Activated gamma-delta T cell treated with Interleukin-2 at 50 U/mL for 16 hours (primary cell): ENCODE results near the gene THADA.
"Not testable (repeated sequence)": the region's sequence is repeated elsewhere in the genome, so short reads cannot be mapped to it uniquely, and the experiment has no call there.

ENCODE experiments used
- DNase-seq: peaks from one replicate; pipeline ENCODE4 v3.0.0-alpha.2; 2020

Gene THADA

GRCh38 chr2:43405829-43406228 lies 190.0 kb downstream of the THADA start:
- no peak for DNase-seq

GRCh38 chr2:43402452-43402937 lies 193.3 kb downstream of the THADA start:
- no peak for DNase-seq

GRCh38 chr2:43402002-43402401 lies 193.8 kb downstream of the THADA start:
- DNase-seq = no peak

- no peak for DNase-seq
Observed at GRCh38 chr2:43400508-43400907, 195.3 kb downstream of the THADA start.

GRCh38 chr2:43399515-43400264 lies 196.1 kb downstream of the THADA start:
- no peak for DNase-seq

- no peak for DNase-seq
Observed at GRCh38 chr2:43399098-43399497, 196.7 kb downstream of the THADA start.

- DNase-seq = no peak
Observed at GRCh38 chr2:43397821-43398220, 198.0 kb downstream of the THADA start.

GRCh38 chr2:43397411-43397810 lies 198.4 kb downstream of the THADA start:
- DNase-seq = no peak

GRCh38 chr2:43396344-43396743 lies 199.5 kb downstream of the THADA start:
- DNase-seq = not testable (repeated sequence)

GRCh38 chr2:43393918-43394317 lies 201.9 kb downstream of the THADA start:
- no peak for DNase-seq

- DNase-seq = no peak
Observed at GRCh38 chr2:43391878-43392215, 204.0 kb downstream of the THADA start.

GRCh38 chr2:43391201-43391877 lies 204.5 kb downstream of the THADA start:
- DNase-seq = no peak

GRCh38 chr2:43389581-43390466 lies 206.0 kb downstream of the THADA start:
- no peak for DNase-seq

GRCh38 chr2:43388371-43388770 lies 207.5 kb downstream of the THADA start:
- DNase-seq = no peak

- DNase-seq = no peak
Observed at GRCh38 chr2:43387092-43388062, 208.5 kb downstream of the THADA start.

- not testable (repeated sequence) for DNase-seq
Observed at GRCh38 chr2:43386679-43387078, 209.2 kb downstream of the THADA start.

GRCh38 chr2:43384143-43384542 lies 211.7 kb downstream of the THADA start:
- no peak for DNase-seq

GRCh38 chr2:43383533-43383932 lies 212.3 kb downstream of the THADA start:
- no peak for DNase-seq

GRCh38 chr2:43379494-43379893 lies 216.3 kb downstream of the THADA start:
- no peak for DNase-seq

- no peak for DNase-seq
Observed at GRCh38 chr2:43377327-43377726, 218.5 kb downstream of the THADA start.

GRCh38 chr2:43376523-43377198 lies 219.2 kb downstream of the THADA start:
- no peak for DNase-seq
